ENCODE measurements around the gene GAB3.

Gene GAB3

GRCh38 chrX:154749856-154750255 lies 1.0 kb downstream of the GAB3 start:
- ATAC-seq = peak; percentile 43
- no peak for TF ChIP-seq ZNF8 (CRISPR knock-in tag; IDR thresholded peaks at IDR 0.05)
- no peak for TF ChIP-seq ZFP30 (CRISPR knock-in tag; IDR thresholded peaks at IDR 0.05)
- TF ChIP-seq, protein P1, sequence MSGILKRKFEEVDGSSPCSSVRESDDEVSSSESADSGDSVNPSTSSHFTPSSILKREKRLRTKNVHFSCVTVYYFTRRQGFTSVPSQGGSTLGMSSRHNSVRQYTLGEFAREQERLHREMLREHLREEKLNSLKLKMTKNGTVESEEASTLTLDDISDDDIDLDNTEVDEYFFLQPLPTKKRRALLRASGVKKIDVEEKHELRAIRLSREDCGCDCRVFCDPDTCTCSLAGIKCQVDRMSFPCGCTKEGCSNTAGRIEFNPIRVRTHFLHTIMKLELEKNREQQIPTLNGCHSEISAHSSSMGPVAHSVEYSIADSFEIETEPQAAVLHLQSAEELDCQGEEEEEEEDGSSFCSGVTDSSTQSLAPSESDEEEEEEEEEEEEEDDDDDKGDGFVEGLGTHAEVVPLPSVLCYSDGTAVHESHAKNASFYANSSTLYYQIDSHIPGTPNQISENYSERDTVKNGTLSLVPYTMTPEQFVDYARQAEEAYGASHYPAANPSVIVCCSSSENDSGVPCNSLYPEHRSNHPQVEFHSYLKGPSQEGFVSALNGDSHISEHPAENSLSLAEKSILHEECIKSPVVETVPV (CRISPR knock-in tag; IDR thresholded peaks at IDR 0.05) = no peak
- TF ChIP-seq ZNF70 (CRISPR knock-in tag; IDR thresholded peaks at IDR 0.05) = no peak
- TF ChIP-seq ZNF565 (CRISPR knock-in tag; conservative IDR thresholded peaks at IDR 0.05; ENCODE audit: low read depth) = no peak
- TF ChIP-seq PPARA (CRISPR knock-in tag; IDR thresholded peaks at IDR 0.05; ENCODE audit: borderline replicate concordance) = no peak
- no peak for TF ChIP-seq TOX (CRISPR knock-in tag; IDR thresholded peaks at IDR 0.05; ENCODE audit: borderline replicate concordance)
- no peak for TF ChIP-seq ISL1 (CRISPR knock-in tag; IDR thresholded peaks at IDR 0.05)
- no peak for TF ChIP-seq ESRRG (CRISPR knock-in tag; IDR thresholded peaks at IDR 0.05)
- TF ChIP-seq ARNTL (CRISPR knock-in tag; IDR thresholded peaks at IDR 0.05; ENCODE audit: borderline replicate concordance, low read depth) = no peak
- TF ChIP-seq TSHZ2 (CRISPR knock-in tag; IDR thresholded peaks at IDR 0.05) = no peak
- no peak for TF ChIP-seq PATZ1 (CRISPR knock-in tag; IDR thresholded peaks at IDR 0.05; ENCODE audit: borderline replicate concordance)
- no peak for TF ChIP-seq GLIS3 (CRISPR knock-in tag; IDR thresholded peaks at IDR 0.05)
- no peak for TF ChIP-seq TCF4 (CRISPR knock-in tag; IDR thresholded peaks at IDR 0.05; ENCODE audit: borderline replicate concordance)
- no peak for TF ChIP-seq SNAI2 (CRISPR knock-in tag; IDR thresholded peaks at IDR 0.05)
- TF ChIP-seq CREB5 (CRISPR knock-in tag; IDR thresholded peaks at IDR 0.05; ENCODE audit: low read depth) = no peak
- TF ChIP-seq RARB (CRISPR knock-in tag; IDR thresholded peaks at IDR 0.05) = no peak
- no peak for TF ChIP-seq CSDC2 (CRISPR knock-in tag; IDR thresholded peaks at IDR 0.05)
- no peak for TF ChIP-seq BACH2 (CRISPR knock-in tag; IDR thresholded peaks at IDR 0.05; ENCODE audit: borderline replicate concordance)
- no peak for TF ChIP-seq OSR1 (CRISPR knock-in tag; IDR thresholded peaks at IDR 0.05)

- TF ChIP-seq ESRRG (CRISPR knock-in tag; IDR thresholded peaks at IDR 0.05) = no peak
- no peak for TF ChIP-seq ZNF565 (CRISPR knock-in tag; conservative IDR thresholded peaks at IDR 0.05; ENCODE audit: low read depth)
- TF ChIP-seq RARB (CRISPR knock-in tag; IDR thresholded peaks at IDR 0.05) = no peak
- TF ChIP-seq OSR1 (CRISPR knock-in tag; IDR thresholded peaks at IDR 0.05) = no peak
- no peak for TF ChIP-seq POU6F1 (CRISPR knock-in tag; IDR thresholded peaks at IDR 0.05; ENCODE audit: borderline replicate concordance, low read depth)
- no peak for TF ChIP-seq PPARA (CRISPR knock-in tag; IDR thresholded peaks at IDR 0.05; ENCODE audit: borderline replicate concordance)
- TF ChIP-seq CSDC2 (CRISPR knock-in tag; IDR thresholded peaks at IDR 0.05) = no peak
- ATAC-seq = peak; percentile 86
Measured at GRCh38 chrX:154748712-154749339, 2.1 kb downstream of the GAB3 start.

GRCh38 chrX:154742613-154743012 lies 8.3 kb downstream of the GAB3 start:
- no peak for TF ChIP-seq GLIS3 (CRISPR knock-in tag; IDR thresholded peaks at IDR 0.05)
- TF ChIP-seq ARNTL (CRISPR knock-in tag; IDR thresholded peaks at IDR 0.05; ENCODE audit: borderline replicate concordance, low read depth) = no peak
- TF ChIP-seq ZNF565 (CRISPR knock-in tag; conservative IDR thresholded peaks at IDR 0.05; ENCODE audit: low read depth) = no peak
- no peak for TF ChIP-seq SNAI2 (CRISPR knock-in tag; IDR thresholded peaks at IDR 0.05)
- TF ChIP-seq, protein P1 (CRISPR knock-in tag; IDR thresholded peaks at IDR 0.05) = no peak
- TF ChIP-seq TCF4 (CRISPR knock-in tag; IDR thresholded peaks at IDR 0.05; ENCODE audit: borderline replicate concordance) = no peak
- no peak for TF ChIP-seq BACH2 (CRISPR knock-in tag; IDR thresholded peaks at IDR 0.05; ENCODE audit: borderline replicate concordance)
- no peak for TF ChIP-seq ZFP30 (CRISPR knock-in tag; IDR thresholded peaks at IDR 0.05)
- TF ChIP-seq CREB5 (CRISPR knock-in tag; IDR thresholded peaks at IDR 0.05; ENCODE audit: low read depth) = no peak
- TF ChIP-seq TOX (CRISPR knock-in tag; IDR thresholded peaks at IDR 0.05; ENCODE audit: borderline replicate concordance) = no peak
- ATAC-seq = no peak
